Trophoblast cell (in vitro differentiated cells and primary cell): ENCODE measurements around the gene NOS1AP.
"Not testable (repeated sequence)": the region's sequence is repeated elsewhere in the genome, so short reads cannot be mapped to it uniquely, and the experiment has no call there.

Experiments
- DNase-seq, 2 donors: peaks; one replicate each; pipeline ENCODE4 v3.0.0-alpha.2; 2016
- H2AFZ ChIP-seq: 2 replicates; pipeline ENCODE4 v1.6.1; 2013; ENCODE audit warnings: low read length, moderate library complexity, mild to moderate bottlenecking; ENCODE audit not compliant: insufficient read depth, poor library complexity
- H2AK5ac ChIP-seq: 2 replicates; pipeline ENCODE4 v1.6.1; 2013; ENCODE audit warnings: mild to moderate bottlenecking, low read length
- H2BK120ac ChIP-seq: 2 replicates; pipeline ENCODE4 v1.6.1; 2013; ENCODE audit warnings: low read length, mild to moderate bottlenecking, moderate library complexity; ENCODE audit not compliant: insufficient read depth, poor library complexity
- H2BK12ac ChIP-seq: 2 replicates; pipeline ENCODE4 v1.6.1; 2013; ENCODE audit warnings: mild to moderate bottlenecking, low read length, moderate library complexity
- H2BK5ac ChIP-seq: 2 replicates; pipeline ENCODE4 v1.6.1; 2013; ENCODE audit warnings: low read length, low read depth, moderate library complexity, mild to moderate bottlenecking; ENCODE audit not compliant: poor library complexity
- H3K14ac ChIP-seq: 2 replicates; pipeline ENCODE4 v1.6.1; 2013; ENCODE audit warnings: mild to moderate bottlenecking, low read length
- H3K18ac ChIP-seq: 2 replicates; pipeline ENCODE4 v1.6.1; 2013; ENCODE audit warnings: mild to moderate bottlenecking, low read length
- H3K23ac ChIP-seq: 2 replicates; pipeline ENCODE4 v1.6.1; 2013; ENCODE audit warnings: low read length
- H3K27ac ChIP-seq: 2 replicates; pipeline ENCODE4 v1.5.1; 2013; ENCODE audit warnings: low read depth, mild to moderate bottlenecking, inconsistent platforms, low read length, moderate library complexity
- H3K27me3 ChIP-seq: 2 replicates; pipeline ENCODE4 v1.6.1; 2013; ENCODE audit warnings: inconsistent platforms, mild to moderate bottlenecking, low read length, moderate library complexity; ENCODE audit not compliant: insufficient read depth
- H3K36me3 ChIP-seq, 2 experiments: 1 replicate in 1 of 2; 2 replicates in 1 of 2; pipeline ENCODE4 v1.6.1; 2013; ENCODE audit warnings: low read length in 2 of 2, mild to moderate bottlenecking in 2 of 2, moderate library complexity in 1 of 2; ENCODE audit not compliant: insufficient read depth in 2 of 2, control insufficient read depth in 1 of 2
- H3K4ac ChIP-seq: 2 replicates; pipeline ENCODE4 v1.6.1; 2013; ENCODE audit warnings: low read depth, mild to moderate bottlenecking, low read length, moderate library complexity
- H3K4me1 ChIP-seq, 2 experiments: 1 replicate in 1 of 2; 2 replicates in 1 of 2; pipeline ENCODE4 v1.6.1; 2013; ENCODE audit warnings: low read length in 2 of 2, mild to moderate bottlenecking in 2 of 2, moderate library complexity in 1 of 2; ENCODE audit not compliant: insufficient read depth in 2 of 2, control insufficient read depth in 1 of 2
- H3K4me2 ChIP-seq: 2 replicates; pipeline ENCODE4 v1.6.1; 2013; ENCODE audit warnings: inconsistent platforms, mild to moderate bottlenecking, low read length, moderate library complexity
- H3K4me3 ChIP-seq: 2 replicates; pipeline ENCODE4 v1.5.1; 2013; ENCODE audit warnings: mild to moderate bottlenecking, low read depth, low read length, inconsistent platforms
- H3K79me1 ChIP-seq: one replicate; pipeline ENCODE4 v1.6.1; 2013; ENCODE audit warnings: low read length
- H3K79me2 ChIP-seq: 2 replicates; pipeline ENCODE4 v1.6.1; 2013; ENCODE audit warnings: low read length, mild to moderate bottlenecking; ENCODE audit not compliant: control insufficient read depth, insufficient read depth, poor library complexity
- H3K9ac ChIP-seq: 2 replicates; pipeline ENCODE4 v1.6.1; 2013; ENCODE audit warnings: mild to moderate bottlenecking, low read length
- H3K9me3 ChIP-seq: 2 replicates; pipeline ENCODE4 v1.6.1; 2013; ENCODE audit warnings: low read depth, mild to moderate bottlenecking, control low read depth, inconsistent platforms, low read length; ENCODE audit not compliant: insufficient read depth
- H4K12ac ChIP-seq: 2 replicates; pipeline ENCODE4 v1.6.1; 2013; ENCODE audit warnings: low read depth, mild to moderate bottlenecking, low read length, moderate library complexity
- H4K8ac ChIP-seq: 2 replicates; pipeline ENCODE4 v1.6.1; 2013; ENCODE audit warnings: low read depth, mild to moderate bottlenecking, low read length, moderate library complexity
- H4K91ac ChIP-seq: one replicate; pipeline ENCODE4 v1.6.1; 2013; ENCODE audit warnings: low read depth, mild to moderate bottlenecking, low read length, moderate library complexity
- WGBS: extraction: QIAGEN DNeasy Blood & Tissue Kit; methylation state at CpG from one replicate; pipeline ENCODE4 v1.1.7; 2013; ENCODE audit warnings: missing lambda C conversion rate; ENCODE audit not compliant: insufficient read length, insufficient coverage; ENCODE audit errors: extremely low coverage; 5-methylcytosine and 5-hydroxymethylcytosine counted together

Gene NOS1AP

DNA sequence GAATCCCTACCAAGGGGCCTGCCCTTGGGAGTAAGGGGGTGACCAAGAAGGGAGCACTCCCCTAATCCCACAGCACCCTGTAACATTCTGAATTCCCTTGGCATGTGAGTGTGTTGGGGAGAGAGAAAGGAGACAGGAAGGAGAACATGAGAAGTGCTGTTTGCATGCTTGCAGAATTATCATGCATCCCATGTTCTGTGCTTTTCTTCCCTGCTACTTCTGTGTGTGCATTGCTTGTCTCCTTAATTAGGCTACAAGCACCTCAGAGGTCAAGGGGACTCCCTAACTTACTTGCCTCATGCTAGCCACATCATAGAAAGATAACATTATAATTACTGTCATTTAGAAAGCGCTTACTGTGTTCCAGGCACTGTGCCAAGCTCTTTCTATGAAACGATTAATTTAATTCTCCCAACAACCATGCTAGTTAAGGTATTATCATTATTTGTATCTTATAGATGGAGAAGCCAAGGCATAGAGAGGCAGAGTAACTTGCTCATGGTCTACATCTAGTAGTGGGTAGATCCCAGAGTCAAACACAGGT, 11.1 kb downstream of the NOS1AP start:
- no peak overlapping the region for H3K23ac ChIP-seq
- H3K79me2 ChIP-seq = no peaks in the 10 kb centered on the region
- no peak overlapping the region for H2AK5ac ChIP-seq
- no peak overlapping the region for H3K27ac ChIP-seq
- no peak overlapping the region for H3K14ac ChIP-seq
- H3K4ac ChIP-seq = no peak overlapping the region
- H3K9ac ChIP-seq = no peak overlapping the region
- H3K18ac ChIP-seq = no peak overlapping the region
- no peak overlapping the region for H2BK5ac ChIP-seq
- no peak overlapping the region for H3K4me2 ChIP-seq
- H3K27me3 ChIP-seq = no peaks in the 10 kb centered on the region
- no peak overlapping the region for H2BK120ac ChIP-seq
- no peak overlapping the region for H2AFZ ChIP-seq
- no peaks in the 10 kb centered on the region for H3K36me3 ChIP-seq
- H3K4me3 ChIP-seq = no peak overlapping the region
- H3K79me1 ChIP-seq = no peaks in the 10 kb centered on the region
- no peaks in the 10 kb centered on the region for H3K4me1 ChIP-seq
- no peak overlapping the region for H2BK12ac ChIP-seq
- no peak overlapping the region for H4K8ac ChIP-seq
- no peaks in the 10 kb centered on the region for H3K9me3 ChIP-seq
- no CpG with 5 or more reads among the region's 2 CpGs for WGBS
- H4K91ac ChIP-seq = no peak overlapping the region
- no peak for DNase-seq
- no peak overlapping the region for H4K12ac ChIP-seq

GRCh38 chr1:162081316-162081715, 11.8 kb downstream of the NOS1AP start:
- no peak overlapping the region for H2BK12ac ChIP-seq
- no peak overlapping the region for H3K27ac ChIP-seq
- H3K27me3 ChIP-seq = no peaks in the 10 kb centered on the region
- no peak overlapping the region for H2BK120ac ChIP-seq
- no peaks in the 10 kb centered on the region for H3K79me1 ChIP-seq
- H3K79me2 ChIP-seq = no peaks in the 10 kb centered on the region
- H3K14ac ChIP-seq = no peak overlapping the region
- no peak overlapping the region for H2AK5ac ChIP-seq
- H3K36me3 ChIP-seq = no peaks in the 10 kb centered on the region
- DNase-seq = no peak
- H3K23ac ChIP-seq = no peak overlapping the region
- H3K4me2 ChIP-seq = no peak overlapping the region
- no peak overlapping the region for H3K4ac ChIP-seq
- no peaks in the 10 kb centered on the region for H3K4me1 ChIP-seq
- no peak overlapping the region for H3K9ac ChIP-seq
- H4K12ac ChIP-seq = no peak overlapping the region
- H3K18ac ChIP-seq = no peak overlapping the region
- WGBS = no CpG with 5 or more reads among the region's 1 CpG
- no peaks in the 10 kb centered on the region for H3K9me3 ChIP-seq
- H4K8ac ChIP-seq = no peak overlapping the region
- H3K4me3 ChIP-seq = no peak overlapping the region
- H2AFZ ChIP-seq = no peak overlapping the region
- no peak overlapping the region for H2BK5ac ChIP-seq
- no peak overlapping the region for H4K91ac ChIP-seq

DNA sequence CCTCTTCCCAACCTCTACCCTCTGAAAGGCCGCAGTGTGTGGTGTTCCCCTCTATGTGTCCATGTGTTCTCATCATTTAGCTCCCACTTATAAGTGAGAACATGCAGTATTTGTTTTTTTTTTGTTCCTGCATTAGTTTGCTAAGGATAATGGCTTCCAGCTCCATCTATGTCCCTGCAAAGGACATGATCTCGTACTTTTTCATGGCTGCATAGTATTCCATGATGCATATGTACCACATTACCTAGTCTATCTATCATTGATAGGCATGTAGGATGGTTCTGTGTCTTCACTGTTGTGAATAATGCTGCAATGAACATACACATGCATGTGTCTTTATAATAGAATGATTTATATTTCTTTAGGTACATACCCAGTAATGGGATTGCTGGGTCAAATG, 12.6 kb downstream of the NOS1AP start:
- not testable (repeated sequence) for DNase-seq, H2BK5ac ChIP-seq, H2BK12ac ChIP-seq, H3K4me1 ChIP-seq, H3K4me2 ChIP-seq, H2BK120ac ChIP-seq, H3K9ac ChIP-seq, H2AK5ac ChIP-seq, H3K9me3 ChIP-seq, H3K27me3 ChIP-seq, H4K91ac ChIP-seq, H3K79me2 ChIP-seq, H3K4ac ChIP-seq, H3K36me3 ChIP-seq, H4K12ac ChIP-seq, H3K23ac ChIP-seq, H3K14ac ChIP-seq, H4K8ac ChIP-seq, H3K4me3 ChIP-seq, H3K18ac ChIP-seq, H2AFZ ChIP-seq, H3K27ac ChIP-seq, H3K79me1 ChIP-seq
- no CpG with 5 or more reads among the region's 2 CpGs for WGBS

DNA sequence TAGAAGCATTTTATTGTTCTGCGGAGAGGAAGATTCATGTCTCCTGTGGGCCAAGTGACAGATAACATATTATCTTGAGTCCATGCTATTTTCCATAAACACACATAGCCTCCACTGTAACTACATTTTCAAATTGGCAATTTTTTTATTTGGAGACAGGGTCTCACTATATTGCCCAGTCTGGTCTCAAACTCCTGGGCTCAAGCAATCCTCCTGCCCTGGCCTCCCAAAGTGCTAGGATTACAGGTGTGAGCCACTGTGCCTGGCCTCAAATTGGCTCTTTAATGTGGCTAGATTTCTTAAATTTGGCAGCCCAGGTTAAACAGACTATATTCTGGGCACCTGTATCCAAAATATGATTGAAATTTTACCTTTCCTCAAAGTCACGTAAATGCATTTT, 13.8 kb downstream of the NOS1AP start:
- Histone ChIP-seq H4K8ac (no peak overlapping the region), H3K23ac (no peak overlapping the region), H3K4me3 (no peak overlapping the region), H3K4ac (no peak overlapping the region), H3K27me3 (no peaks in the 10 kb centered on the region), H3K4me1 (peaks cover 0 to 6% of the 10 kb centered on the region in 2 experiments), H2BK120ac (no peak overlapping the region), H3K14ac (no peak overlapping the region), H3K9me3 (no peaks in the 10 kb centered on the region), H3K4me2 (no peak overlapping the region), H2BK5ac (no peak overlapping the region), H2BK12ac (no peak overlapping the region), H3K79me1 (no peaks in the 10 kb centered on the region), H4K12ac (no peak overlapping the region), H3K36me3 (no peaks in the 10 kb centered on the region), H2AFZ (no peak overlapping the region), H3K79me2 (no peaks in the 10 kb centered on the region), H3K9ac (no peak overlapping the region), H4K91ac (no peak overlapping the region), H2AK5ac (no peak overlapping the region), H3K27ac (no peak overlapping the region), H3K18ac (no peak overlapping the region)
- WGBS = no CpG with 5 or more reads among the region's 2 CpGs
- DNase-seq = no peak
